Left forelimb (tissue), 1 donor: ENCODE data around the gene EVI5.
A peak's percentile ranks its signal among the peaks of the same experiment; 100 is the strongest.
"Not testable (repeated sequence)": the region's sequence is repeated elsewhere in the genome, so short reads cannot be mapped to it uniquely, and the experiment has no call there.

ENCODE experiments used
- DNase-seq: peaks from one replicate; pipeline ENCODE4 v3.0.0-alpha.2; 2018; ENCODE audit warnings: low spot score

EVI5 gene

DNA sequence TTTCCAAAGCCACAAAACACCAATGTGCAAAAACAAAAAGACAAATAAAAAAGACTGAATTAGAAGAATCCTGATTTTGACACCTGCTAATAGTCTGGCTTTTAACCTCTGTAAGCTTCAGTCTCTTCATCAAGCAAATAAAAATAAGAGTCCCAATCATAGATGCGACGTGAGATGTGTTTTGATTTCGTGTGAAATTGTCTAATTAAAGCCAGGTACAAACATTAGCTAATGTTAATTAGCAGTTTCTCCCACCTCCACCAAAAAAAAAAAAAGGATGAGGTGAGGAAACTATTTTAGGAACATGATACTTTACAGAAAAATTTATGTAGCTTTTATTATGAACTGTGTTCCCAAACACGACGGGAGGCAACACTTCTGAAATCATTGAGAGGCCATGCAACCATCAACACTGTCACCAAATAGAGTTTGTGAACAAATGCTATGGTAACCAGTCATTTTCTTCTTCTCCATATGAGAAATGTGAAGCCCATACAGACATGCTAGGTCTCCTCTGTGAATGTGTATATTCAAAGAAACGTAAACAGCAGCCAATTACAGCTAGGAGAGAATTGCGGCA lies 6.7 kb upstream of the EVI5 start:
- DNase-seq: no peak

DNA sequence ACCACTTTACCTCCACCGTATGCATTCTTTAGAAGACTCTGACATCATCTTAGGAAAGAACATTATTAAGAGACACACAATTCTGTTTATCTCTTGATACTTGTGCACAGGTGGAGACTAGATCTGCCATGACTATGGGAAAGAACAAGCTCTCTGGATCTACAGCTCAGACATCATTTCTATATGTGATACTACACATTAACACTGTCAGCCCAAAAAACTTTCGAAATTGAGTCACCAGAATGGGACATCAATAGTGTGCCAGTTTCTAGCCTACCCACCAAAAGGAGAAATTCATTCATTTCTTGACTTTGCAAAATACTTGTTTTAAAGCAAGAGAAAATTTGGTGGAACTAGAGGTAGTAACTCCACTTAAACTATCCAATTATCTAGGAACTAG lies 6.0 kb upstream of the EVI5 start:
- DNase-seq: no peak

DNA sequence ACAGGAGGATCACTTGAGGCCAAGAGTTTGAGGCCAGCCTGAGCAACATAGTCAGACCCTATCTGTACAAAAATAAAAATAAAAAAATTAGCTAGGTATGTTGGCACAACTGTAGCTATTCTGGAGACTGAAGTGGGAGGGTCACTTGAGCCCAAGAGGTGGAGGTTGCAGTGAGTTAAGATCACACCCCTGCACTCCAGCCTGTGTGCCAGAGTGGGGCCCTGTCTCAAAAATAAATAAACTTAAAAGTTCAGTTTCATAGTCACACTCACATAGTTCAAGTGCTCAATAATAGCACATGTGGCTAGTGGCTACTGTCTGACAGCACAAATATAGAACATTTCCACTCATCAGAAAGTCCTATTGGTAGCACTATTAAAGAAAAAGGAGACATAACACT lies 5.2 kb upstream of the EVI5 start:
- DNase-seq: no peak

DNA sequence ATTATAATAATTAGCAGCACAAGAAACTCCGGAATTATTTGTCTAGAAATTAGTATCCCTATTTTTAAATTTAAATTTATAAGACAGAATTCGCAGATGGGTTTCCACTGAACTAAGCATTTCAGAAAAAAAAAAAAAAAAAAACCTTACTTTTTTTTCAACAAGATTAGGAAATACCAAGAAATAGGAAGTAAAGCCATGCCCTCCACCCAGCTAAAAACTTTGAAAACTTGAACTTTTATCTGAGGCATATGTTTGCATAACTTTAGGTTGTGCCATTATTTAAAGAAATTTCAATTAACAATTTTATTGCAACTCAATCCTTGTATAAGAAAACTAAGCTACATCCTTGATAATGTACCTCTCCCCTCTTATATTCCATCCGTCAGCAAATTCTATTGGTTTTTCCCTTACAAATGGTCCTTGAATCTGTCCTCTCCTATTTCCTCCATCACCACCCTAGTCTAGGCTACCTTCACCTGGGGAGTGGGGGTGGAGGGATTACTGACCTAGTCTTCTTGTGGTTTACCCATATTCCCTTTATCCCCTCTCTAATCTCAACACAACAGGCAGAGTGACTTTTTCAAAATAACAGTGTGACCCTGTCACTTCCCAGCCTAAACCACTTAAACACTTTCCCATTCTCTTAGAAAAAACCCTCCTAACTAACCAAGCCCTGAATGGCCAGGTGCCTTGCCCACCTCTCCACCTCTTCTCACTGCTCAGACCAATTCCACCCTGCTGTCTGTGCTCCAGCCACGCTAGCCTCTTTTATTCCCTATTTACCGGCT lies 1.4 kb upstream of the EVI5 start:
- DNase-seq: no peak

DNA sequence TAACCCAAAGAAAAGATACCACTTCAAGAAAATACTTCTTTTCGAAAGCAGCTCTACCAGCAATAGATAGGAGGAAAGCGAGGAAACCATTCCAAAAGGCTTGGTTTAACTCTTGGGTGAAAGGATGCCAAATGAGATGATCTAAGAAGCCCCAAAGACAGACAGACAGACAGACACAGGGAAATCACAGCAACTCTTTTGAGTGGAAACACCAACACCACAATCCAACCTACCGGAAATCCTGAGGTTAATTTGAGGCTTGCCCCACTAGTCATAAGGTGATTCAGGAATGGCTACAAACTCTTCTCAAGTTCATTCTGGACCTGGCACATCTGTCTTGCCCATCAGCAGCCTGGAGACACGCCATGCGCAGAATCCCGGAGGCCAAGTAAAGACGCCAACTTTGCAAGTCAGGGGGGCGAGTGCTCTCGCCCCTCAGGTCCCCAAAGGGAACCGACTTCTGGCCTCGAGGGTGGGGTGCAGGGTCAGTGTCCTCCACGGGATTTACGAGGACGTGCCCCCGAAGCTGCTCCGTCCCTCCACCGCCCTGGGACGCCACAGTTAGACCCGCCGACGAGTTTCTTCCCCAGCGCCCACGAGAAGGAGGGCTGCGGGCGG lies 778 bp downstream of the EVI5 start:
- DNase-seq: peak; percentile 75

DNA sequence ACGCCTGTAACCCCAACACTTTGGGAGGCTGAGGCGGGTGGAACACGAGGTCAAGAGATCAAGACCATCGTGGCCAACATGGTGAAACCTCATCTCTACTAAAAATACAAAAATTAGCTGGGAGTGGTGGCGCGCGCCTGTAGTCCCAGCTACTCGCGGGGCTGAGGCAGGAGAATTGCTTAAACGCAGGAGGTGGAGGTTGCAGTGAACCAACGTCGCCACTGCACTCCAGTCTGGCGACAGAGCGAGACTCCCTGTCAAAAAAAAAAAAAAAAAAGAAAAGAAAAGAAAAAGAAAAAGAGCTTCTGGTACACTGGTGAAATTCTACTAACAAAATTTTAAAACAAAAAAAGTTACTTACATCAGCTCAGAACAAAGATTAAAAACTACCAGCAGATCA lies 1.4 kb downstream of the EVI5 start:
- DNase-seq: not testable (repeated sequence)

DNA sequence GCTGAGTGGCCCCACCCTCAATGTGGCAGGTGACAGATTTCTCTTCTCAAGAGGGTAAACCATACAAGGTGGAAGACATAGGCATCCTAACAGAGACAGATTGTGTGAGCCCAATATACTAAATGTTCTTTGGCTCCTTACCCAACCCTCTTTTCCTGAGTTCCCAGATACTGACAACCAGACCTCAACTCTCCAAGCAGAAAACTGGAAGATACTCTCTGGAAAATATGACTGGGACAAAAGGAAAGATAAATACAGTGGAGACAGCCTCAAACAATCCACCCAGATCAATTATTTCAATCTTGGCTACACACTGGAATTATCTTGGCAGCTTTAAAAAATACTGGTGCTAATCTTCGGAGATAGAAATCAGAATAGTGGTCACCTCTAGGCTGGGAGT lies 6.5 kb downstream of the EVI5 start:
- no peak for DNase-seq

DNA sequence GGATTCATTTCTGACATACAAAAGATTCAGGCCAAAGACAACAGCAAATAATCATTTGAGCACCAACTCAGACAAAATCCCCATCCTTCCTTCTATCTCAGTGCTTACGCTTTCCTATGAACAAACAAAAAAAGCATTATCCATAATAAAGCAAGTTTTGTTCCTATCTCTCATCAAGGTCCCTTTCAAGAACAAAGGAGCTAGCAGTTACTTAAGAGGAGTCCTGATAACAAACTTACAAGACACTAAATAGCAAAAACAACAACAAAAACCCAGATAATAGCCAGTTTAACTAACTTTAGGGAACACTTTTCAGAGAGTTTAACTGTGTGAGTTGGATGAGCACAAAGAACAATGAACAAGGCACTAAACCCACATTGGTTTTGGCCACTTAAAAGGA lies 10.5 kb downstream of the EVI5 start:
- DNase-seq: no peak

DNA sequence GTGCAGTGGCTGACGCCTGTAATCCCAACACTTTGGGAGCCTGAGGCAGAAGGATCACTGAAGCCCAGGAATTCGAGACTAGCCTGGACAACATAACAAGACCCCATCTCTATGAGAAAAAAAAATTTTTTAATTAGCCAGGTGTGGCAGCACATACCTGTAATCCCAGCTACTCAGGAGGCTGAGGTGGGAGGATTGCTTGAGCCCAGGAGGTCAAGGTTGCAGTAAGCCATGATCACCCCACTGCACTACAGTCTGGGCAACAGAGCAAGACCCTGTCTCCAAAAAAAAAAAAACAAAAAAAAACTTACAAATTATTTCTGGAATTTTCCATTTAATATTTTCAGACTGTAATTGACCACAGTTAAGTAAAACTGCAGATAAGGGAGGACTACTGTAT lies 11.2 kb downstream of the EVI5 start:
- not testable (repeated sequence) for DNase-seq

DNA sequence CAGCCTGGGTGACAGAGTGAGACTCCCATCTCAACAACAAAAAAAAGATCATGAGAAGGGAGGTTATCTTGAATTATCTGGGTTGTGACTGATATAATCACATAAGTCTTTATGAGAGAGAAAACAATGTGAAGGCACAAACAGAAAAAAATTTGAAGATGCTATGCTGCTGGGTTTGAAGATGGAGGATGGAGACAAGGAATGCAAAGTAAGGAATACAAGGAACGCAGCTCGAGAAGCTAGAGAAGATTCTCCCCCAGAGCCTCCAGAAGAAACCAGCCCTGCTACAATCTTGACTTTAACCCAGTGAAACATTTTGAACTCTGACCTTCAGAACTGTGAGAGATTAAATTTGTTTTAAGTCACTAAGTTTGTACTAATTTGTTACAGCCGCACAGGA lies 15.1 kb downstream of the EVI5 start:
- DNase-seq: no peak

DNA sequence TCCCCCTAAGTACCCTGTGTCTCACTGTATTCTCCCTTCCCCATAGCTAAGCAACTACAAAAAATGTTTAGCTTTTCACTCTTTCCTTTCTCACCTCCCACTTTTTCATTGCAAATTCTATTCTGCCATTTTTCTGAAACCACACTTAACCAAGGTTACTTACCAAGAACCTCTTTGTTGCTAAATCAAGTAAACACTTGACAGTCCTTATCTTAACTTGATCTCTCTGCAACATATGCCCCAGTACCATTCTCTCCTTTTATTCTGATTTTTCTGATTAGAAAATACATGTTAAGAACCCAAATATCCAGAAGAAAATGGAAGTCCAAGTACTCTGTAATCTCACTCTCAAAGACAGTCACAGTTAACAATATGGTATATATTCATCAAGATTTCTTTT lies 16.0 kb downstream of the EVI5 start:
- no peak for DNase-seq

DNA sequence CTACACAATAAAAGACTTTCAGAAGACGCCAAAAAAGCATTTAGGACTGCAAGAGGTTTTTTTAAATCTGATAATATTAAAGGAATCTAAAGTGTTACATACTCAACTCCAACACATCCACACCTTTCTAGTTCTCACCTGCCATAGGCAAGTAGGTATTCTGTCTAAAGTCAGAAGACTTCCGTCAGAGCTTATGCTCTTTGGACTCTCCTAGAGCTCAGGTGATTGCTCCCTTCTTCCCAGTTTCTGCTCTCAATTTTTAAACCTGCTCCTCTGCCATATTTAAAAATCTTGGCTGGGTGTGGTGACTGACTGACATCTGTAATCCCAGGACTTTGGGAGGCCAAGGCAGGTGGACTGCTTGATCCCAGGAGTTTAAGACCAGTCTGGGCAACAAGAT lies 16.6 kb downstream of the EVI5 start:
- no peak for DNase-seq

DNA sequence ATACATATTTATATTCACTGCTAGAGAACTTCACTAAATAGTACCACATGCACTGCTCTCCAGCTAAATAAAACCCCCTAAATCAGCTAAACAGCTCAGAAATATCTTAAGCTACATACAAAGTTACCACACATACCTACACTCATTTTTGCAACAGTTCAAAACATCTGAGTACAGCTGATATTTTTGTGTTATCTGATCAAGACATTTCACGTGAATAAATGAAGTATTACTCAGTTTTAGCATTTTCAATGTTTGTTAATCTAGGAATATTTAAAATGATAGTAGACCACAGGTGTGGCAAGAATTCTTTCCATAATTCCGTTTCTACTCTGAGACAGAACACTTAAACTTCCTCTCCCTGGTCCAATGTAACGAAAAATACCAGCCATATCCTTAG lies 20.8 kb downstream of the EVI5 start:
- no peak for DNase-seq

DNA sequence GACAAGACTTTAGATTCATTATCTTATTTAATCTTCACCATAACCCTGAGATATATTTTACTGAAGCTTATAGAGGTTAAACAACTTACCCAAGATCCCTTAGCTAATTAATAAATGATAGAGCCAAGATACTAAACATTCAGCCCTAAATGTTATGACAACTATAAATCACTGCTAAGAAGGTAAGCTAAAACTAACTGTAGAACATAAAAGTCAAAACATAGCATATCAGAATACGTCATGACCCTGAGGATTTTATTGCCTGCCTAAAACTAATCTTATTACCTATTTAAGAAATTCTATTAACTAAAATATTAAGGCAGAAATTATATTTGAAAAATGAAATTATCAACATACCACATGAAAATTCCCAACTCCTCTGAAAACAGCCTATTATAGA lies 22.6 kb downstream of the EVI5 start:
- no peak for DNase-seq

DNA sequence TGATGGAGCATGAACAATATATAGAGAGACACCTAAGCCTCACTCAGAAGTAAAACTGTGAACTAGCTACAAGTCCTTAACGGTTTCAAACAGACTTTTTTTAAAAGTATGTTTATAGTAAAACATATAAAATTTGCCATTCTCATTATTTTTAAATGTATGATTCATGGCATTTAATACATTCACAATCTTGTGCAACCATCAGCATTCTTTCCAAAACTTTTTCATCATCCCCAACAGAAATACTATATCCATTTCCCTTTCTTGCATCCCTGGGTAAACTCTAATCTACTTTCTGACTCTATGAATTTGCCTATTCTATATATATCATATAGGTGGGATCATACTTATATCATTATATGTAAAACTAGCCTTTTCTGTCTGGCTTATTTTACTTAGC lies 25.5 kb downstream of the EVI5 start:
- no peak for DNase-seq

DNA sequence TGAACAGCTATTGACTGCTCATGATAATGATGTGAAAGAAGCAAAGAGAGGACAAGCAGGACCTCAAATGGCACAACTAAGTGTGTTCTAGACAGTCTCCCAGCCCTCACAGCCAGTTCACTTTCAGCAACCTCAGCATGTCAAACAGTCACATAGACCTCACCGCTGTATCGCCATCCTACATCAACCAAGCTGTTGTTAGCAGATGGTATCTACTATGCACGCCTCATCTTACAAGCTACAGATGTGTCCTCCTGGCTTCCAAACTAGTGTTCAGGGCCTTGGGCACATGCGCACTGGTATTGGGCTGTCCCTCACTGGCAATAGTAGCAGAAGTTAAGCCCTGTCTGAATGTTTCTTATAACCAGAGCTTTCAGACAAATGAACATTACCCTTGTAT lies 28.4 kb downstream of the EVI5 start:
- no peak for DNase-seq

DNA sequence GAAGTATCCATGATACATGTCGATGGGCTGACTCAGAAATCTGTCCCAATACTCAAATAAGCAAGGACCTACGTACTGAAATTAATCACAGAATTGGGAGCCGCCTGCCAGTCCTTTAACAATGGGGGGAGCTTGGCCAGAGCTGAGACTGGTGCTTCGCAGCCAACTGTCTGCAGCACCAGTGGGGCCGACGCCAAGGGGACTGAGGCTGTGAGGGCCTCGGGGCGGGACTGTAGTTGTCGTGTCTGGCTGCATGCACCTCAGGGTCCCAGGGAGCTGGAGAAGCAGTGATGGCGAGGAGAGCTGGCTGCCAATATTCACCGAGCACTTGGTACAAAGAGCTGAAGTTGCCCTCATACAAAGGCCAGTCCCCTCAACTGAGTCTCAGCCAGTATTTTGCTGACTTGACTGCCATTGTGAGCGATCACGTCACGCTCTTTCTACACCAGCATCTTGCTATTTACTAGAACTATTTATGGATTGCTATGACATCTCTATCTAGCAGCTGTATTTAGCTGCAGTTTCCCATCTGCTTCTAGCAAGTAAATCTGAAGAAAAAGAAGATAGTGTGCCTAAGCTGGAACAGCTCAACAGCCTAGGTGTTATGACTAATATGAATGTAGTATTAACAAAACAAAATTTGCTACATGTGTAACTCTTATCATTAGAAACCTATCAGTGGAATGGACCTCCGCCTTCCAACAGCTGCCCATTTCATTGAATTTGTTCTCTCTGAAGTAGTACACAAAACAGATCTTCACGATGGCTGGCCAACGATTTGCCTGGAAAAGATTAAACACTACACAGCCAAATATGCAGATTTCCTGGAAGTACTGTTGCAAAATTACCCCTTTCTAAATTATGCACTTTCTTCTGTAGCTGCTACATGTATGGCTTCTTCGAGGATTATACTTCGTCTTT lies 29.1 kb downstream of the EVI5 start:
- no peak for DNase-seq

DNA sequence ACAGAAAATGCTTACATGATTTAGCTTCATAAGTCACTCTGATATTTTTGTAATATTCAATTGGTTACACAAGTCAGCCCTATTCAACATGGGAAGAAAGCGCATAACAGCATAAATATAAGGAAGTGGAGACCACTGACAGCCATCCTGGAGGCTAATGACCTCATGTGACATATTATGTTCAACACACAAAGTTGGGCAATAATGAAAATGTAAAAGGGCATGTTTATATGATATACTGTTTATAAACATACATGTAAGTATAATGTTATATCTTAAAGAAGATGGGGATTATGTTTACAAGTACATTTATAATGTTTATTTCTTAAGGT lies 30.2 kb downstream of the EVI5 start:
- no peak for DNase-seq

DNA sequence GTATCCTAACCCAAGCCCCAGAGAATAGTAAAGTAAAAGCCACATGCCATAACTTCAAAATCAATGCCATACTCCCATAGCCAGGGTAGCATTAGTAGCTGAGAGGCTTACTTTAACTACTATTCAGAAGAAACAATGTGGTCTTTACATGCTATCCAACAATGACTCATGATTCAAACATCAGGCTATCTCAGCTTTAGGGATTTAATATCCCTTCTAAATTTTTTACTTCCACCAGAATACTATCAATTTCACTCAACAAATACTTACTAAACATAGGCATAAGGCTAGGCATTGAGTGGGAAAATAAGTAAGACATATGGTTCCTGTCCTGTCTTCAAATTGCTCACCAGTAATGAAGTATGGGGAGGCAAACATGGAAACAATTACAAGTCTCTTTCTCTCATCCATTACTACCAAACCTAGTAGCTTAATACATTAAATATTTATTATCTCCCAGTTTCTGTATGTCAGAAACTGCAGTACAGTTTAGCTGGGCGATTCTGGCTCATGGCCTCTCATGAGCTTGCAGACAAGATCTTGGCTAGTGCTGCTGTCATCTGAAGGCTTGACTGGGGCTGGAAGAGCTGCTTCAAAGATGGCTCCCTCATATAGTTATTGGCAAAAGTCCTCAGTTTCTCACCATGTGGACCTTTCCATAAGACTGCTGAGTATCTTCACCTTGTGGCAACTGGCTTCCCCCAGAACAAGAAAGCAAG lies 30.7 kb downstream of the EVI5 start:
- DNase-seq: no peak

DNA sequence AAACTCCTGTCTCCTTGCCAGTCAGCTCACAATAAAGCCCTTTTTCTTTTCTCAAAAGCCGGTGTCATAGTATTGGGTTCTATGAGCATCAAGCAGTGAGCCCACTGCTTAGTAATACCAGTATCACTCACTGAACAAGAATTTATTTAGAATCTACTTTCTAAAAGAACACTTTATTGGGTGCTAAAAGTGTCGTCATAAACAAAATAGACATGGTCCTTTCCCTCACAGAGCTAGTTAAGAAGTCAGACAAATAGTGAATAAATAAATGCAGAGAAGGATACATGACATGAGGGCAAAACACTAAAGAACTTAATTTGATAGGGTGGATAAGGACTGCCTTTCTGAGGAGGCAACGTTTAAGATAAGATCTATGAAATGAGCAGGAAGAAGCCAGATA lies 32.2 kb downstream of the EVI5 start:
- no peak for DNase-seq

DNA sequence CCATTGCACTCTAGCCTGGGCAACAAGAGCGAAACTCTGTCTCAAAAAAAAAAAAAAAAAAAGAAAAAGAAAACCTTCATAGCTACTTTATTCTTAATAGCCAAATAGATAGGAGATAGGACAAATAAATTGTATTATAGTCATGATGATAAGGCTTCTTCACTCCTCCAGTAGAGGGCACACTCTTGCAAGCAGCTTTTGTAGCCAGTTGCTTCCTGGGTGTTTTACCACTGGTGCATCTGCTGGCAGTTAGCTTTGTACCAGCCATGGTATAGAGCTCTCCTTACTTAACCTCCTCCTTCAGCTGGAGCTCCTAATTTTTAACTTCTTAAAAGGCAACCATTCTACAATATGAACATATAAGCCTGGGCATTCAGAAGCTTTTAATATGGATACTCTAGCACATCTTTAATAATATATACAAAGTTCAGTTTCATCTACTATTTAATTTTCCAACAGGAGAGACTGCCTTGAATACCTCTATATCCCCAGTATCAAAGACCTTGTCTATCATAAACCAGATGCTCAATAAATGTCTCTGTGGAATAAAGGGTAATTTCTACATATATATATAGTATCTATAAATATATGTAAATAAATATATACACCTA lies 35.8 kb downstream of the EVI5 start:
- no peak for DNase-seq

DNA sequence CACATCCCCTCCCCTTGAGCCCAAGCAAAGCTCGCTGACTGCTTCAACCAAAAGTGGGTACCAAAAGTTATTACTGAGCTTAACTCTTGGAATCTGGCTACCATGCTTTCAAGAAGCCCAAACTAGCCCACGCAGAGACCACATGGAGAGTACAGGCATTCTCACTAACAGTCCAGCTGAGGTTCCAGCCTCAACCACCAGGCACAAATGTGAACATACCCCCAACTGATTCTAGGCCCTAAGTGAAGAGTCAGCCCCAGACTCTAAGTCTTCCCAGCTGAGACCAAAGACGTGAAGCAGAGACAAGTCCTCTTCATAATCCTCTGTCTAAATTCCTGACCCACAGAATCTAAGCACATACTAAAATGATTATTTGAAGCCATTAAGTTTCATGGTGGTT lies 36.8 kb downstream of the EVI5 start:
- no peak for DNase-seq
